Measurements from ENCODE around the gene RAP2B.
A peak's percentile ranks its signal among the peaks of the same experiment; 100 is the strongest.

RAP2B gene

GRCh38 chr3:153130312-153130977, 31.6 kb upstream of the RAP2B start:
- TF ChIP-seq CTCF (IDR thresholded peaks at IDR 0.05; ENCODE audit: low read depth, low read length) = no peak
- no peak for DNase-seq (ENCODE audit: extremely low read depth, low read depth)

- no peak for TF ChIP-seq CTCF (IDR thresholded peaks at IDR 0.05; ENCODE audit: low read depth, low read length)
- DNase-seq (ENCODE audit: extremely low read depth, low read depth) = no peak
Measured at GRCh38 chr3:153137626-153138025, 24.4 kb upstream of the RAP2B start.

GRCh38 chr3:153138276-153139210, 23.5 kb upstream of the RAP2B start:
- peak; percentile 59 for DNase-seq (ENCODE audit: extremely low read depth, low read depth)

GRCh38 chr3:153142961-153143360, 19.1 kb upstream of the RAP2B start:
- TF ChIP-seq CTCF (IDR thresholded peaks at IDR 0.05; ENCODE audit: low read depth, low read length) = no peak
- DNase-seq (ENCODE audit: extremely low read depth, low read depth) = no peak

More at GRCh38 chr3:153138276-153139210, 23.5 kb upstream of the RAP2B start:
- no peak for TF ChIP-seq CTCF (IDR thresholded peaks at IDR 0.05; ENCODE audit: low read depth, low read length)

- DNase-seq (ENCODE audit: extremely low read depth, low read depth) = no peak
- TF ChIP-seq CTCF (IDR thresholded peaks at IDR 0.05; ENCODE audit: low read depth, low read length) = no peak
Measured at GRCh38 chr3:153144071-153144470, 18.0 kb upstream of the RAP2B start.

- TF ChIP-seq CTCF (IDR thresholded peaks at IDR 0.05; ENCODE audit: low read depth, low read length) = no peak
Measured at GRCh38 chr3:153144779-153145178, 17.2 kb upstream of the RAP2B start.

GRCh38 chr3:153145454-153145853, 16.6 kb upstream of the RAP2B start:
- no peak for TF ChIP-seq CTCF (IDR thresholded peaks at IDR 0.05; ENCODE audit: low read depth, low read length)

More at GRCh38 chr3:153144779-153145178, 17.2 kb upstream of the RAP2B start:
- no peak for DNase-seq (ENCODE audit: extremely low read depth, low read depth)

More at GRCh38 chr3:153145454-153145853, 16.6 kb upstream of the RAP2B start:
- no peak for DNase-seq (ENCODE audit: extremely low read depth, low read depth)
